GM10266 (cell line): ENCODE data around the gene LPIN2.

Experiments
- DNase-seq: peaks from one replicate; pipeline ENCODE4 v3.0.0; 2012; ENCODE audit errors: extremely low spot score
- TF ChIP-seq, protein P1 (sequence below): IDR thresholded peaks from 2 replicates; pipeline ENCODE4 v1.5.1; 2012; ENCODE audit warnings: mild to moderate bottlenecking, low read depth; ENCODE audit not compliant: control insufficient read depth, insufficient read depth; ENCODE audit errors: missing control alignments

The LPIN2 gene

DNA sequence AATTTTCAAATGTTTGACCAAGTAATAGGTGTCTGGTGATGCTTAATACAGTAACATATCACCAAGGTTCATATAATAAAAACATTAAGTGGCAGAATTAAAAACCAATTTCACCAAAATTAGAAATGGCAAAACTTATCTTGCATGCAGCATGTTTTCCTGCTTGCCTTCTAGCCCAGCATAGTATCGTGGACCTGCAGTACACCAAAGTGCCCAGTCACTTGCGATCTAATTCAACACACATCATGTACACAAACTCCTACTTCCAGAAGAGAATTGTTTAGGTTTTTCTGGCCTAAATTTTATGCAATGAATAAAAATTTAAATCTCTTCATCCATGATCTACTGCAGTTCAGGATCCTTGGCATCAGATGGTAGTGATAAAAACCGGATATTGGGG lies 28.9 kb downstream of the LPIN2 start:
- DNase-seq = no peak
- TF ChIP-seq, protein P1, sequence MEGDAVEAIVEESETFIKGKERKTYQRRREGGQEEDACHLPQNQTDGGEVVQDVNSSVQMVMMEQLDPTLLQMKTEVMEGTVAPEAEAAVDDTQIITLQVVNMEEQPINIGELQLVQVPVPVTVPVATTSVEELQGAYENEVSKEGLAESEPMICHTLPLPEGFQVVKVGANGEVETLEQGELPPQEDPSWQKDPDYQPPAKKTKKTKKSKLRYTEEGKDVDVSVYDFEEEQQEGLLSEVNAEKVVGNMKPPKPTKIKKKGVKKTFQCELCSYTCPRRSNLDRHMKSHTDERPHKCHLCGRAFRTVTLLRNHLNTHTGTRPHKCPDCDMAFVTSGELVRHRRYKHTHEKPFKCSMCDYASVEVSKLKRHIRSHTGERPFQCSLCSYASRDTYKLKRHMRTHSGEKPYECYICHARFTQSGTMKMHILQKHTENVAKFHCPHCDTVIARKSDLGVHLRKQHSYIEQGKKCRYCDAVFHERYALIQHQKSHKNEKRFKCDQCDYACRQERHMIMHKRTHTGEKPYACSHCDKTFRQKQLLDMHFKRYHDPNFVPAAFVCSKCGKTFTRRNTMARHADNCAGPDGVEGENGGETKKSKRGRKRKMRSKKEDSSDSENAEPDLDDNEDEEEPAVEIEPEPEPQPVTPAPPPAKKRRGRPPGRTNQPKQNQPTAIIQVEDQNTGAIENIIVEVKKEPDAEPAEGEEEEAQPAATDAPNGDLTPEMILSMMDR = no peak

DNA sequence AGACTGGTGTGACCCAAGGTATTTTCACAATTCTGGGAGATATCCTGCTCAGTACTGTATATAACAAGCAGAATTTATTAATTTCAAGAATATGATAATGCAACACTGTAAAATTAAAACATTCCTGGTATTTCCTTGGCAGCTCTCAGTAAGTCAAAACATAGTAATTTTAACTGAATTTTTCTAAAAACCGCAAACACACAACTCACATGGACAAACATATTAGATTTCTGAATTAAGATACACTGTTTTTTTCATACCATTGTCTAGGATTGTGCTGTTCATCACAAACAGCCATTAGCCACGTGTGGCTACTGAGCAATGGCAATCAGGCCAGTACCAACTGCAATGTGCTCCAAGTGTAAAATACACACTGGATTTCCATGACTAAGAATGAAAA lies 29.6 kb downstream of the LPIN2 start:
- no peak for DNase-seq
- TF ChIP-seq, protein P1 = no peak

DNA sequence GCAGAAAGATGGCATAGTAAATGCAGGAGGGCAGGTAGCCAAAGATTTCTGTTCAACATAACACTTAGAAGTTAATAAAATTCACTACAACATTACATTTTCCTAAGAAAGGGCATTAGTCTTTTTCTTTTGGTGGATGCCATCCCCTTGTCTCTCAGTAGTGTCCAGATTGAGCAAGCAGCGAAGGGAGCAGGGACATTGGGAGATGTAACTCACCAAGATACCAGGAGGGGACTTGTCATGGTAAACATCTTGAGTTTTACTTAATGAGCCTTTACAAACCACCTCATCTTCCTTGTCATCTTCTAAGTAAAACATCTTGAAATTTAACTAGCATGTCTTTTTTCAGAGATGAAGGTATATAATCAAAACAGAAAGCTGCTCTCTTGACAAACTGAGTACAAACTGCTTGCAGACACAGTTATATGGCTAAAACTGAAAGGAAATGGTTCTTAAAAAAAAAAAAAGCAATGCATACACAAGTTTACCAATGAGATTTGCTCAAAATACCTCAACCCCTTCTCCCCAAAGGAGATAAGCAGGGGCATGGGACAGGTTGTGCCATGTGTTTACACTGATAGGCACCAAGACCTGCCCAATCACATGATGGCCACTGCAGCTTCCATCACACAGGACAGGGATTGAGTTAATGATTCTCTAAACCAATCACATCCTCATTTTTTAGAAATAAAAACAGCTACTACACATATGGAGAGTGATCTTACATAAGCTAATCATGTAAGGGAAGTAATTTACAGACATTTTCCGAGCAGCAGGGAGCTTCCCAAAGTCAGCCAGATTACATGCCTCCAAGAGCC lies 30.3 kb downstream of the LPIN2 start:
- TF ChIP-seq, protein P1 = no peak
- no peak for DNase-seq

DNA sequence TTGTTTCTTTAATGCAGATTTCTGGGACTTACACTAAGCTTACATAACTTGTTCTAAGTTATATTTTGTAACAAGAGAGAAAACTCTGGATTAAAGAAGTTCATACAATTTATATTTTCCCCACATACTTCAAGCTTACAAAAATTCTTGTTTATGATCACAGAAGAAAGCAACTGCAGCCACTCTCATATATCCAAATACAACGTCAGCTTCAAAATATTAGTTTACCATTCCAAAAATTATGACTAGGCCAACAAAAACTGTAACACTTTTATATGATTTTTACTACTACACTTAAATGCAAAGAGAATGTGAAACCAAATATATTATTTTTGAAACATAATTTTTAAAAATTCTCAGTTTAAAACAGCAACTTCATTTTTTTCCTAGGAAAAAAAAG lies 30.9 kb downstream of the LPIN2 start:
- TF ChIP-seq, protein P1 = no peak
- no peak for DNase-seq

DNA sequence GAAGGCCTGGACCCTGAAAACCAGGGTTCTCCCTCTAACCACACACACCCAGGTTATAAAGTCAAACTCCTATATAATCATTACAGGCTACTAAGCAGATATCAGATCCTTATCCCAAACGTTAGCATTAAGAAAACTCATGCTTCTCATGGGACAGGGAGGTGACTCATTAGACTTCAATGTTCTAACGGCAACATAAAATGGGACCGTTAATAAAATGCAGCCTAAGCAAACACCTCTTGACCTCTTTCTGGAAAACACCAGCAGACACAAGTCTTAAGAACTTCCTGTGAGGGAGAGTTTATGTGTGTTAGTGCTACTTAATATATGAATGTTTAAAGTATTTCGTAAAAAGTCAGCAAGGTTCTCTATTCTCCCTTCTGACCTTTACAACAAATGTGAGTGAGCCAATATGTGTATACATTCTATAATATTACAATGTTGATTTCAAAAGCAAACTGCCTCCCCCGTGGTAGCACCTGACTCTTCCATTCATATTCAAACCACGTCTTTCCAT lies 31.7 kb downstream of the LPIN2 start:
- TF ChIP-seq, protein P1 = no peak
- DNase-seq = no peak

DNA sequence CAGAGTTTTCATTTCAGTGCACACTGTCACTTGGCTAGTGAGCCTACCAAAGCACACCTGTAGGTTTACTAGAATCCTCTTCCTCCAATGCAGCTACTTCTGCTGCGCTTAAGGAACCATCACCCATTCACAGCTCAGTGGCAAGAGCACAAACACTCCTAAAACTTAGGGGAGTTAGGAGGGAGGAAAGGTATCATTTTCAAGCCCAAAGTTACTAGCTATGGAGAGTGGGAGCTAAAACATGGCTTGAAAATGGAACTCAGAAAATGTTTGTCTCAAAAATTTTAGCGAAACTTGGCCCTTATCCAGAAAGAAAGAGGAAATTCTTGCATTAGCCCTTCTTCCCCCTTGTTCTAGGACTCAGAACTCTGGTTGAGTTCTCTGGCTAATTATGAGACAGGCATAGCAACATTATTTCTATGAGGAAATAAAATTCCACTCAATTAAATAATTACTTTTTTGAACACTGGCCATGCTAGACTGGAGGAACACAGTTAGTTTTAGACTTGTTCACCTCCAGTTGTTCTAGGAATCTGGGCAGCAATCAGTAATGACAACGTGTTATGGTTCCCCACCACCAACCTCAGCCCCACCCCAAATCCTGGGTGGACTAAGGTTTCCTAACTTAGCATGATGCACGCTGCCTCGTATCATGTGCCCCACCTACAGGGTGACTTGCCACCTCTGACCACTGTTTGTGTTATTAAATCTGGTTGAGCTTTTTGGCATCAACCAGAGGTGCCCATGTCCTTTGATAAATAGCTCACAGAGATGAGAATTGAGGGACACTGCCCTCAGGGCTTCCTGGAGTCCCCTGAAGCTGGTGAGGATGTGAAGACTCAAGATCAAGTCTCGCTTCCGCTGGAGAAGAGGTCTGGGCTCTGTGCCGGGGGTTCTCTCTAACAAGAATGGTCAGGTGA lies 32.8 kb downstream of the LPIN2 start:
- TF ChIP-seq, protein P1 = no peak
- DNase-seq = no peak
